ENCODE measurements around the gene WWOX.

DNA sequence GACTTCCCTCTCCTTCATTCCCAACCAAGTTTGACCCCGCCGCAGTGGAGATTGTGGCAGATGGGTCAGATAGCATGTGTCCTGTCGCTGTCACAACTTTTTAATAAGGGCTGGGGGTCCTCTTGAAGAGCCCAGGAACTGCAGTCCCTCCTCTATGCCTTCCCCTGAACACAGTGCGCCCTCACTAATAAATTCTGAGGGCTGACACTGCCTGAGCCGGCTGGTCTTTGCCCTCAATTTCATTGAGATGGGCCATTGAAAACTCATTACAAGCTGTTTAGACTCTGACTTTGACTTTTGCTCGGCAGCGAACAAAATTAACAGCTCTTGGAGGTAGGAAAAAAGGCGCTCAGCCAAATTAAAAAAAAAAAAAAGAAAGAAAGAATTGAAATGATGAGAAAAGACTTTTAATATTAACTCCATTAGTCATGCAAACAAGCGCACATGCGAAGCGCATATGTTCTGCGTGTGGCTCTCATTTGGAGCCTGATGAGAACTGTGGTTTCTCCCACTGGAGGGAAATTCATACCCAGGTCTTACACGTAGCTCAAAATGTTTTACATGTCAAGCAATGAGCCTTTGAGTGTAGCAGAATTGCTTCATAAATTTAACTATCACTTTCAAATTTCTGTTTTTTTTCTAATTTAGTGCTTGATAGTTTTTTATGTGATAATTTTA, 704.7 kb downstream of the WWOX start:
- TF ChIP-seq, protein P1, sequence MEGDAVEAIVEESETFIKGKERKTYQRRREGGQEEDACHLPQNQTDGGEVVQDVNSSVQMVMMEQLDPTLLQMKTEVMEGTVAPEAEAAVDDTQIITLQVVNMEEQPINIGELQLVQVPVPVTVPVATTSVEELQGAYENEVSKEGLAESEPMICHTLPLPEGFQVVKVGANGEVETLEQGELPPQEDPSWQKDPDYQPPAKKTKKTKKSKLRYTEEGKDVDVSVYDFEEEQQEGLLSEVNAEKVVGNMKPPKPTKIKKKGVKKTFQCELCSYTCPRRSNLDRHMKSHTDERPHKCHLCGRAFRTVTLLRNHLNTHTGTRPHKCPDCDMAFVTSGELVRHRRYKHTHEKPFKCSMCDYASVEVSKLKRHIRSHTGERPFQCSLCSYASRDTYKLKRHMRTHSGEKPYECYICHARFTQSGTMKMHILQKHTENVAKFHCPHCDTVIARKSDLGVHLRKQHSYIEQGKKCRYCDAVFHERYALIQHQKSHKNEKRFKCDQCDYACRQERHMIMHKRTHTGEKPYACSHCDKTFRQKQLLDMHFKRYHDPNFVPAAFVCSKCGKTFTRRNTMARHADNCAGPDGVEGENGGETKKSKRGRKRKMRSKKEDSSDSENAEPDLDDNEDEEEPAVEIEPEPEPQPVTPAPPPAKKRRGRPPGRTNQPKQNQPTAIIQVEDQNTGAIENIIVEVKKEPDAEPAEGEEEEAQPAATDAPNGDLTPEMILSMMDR (conservative IDR thresholded peaks at IDR 0.05; ENCODE audit: low read depth, low read length): no peak
- TF ChIP-seq EZH2 (IDR thresholded peaks at IDR 0.05; ENCODE audit: borderline replicate concordance, low read depth, low read length, poor library complexity, severe bottlenecking): no peak

All from A673 (cell line).